ENCODE measurements around the gene NDUFA13. TPM values are rescaled to one million over a fixed set of nuclear protein-coding genes. Genes with fewer than 3 reads are reported as not detected.

The NDUFA13 gene
- total RNA-seq, 1 donor from 2014 or later: 12.7 TPM

GRCh38 chr19:19482809-19483596 is 33.0 kb upstream of the NDUFA13 start:
- Histone ChIP-seq H3K36me3 (peaks cover 0 to 2% of the 10 kb centered on the region in 2 donors), H3K4me3 (no peak overlapping the region), H3K9me3 (no peaks in the 10 kb centered on the region), H3K27ac (no peak overlapping the region), H3K27me3 (no peaks in the 10 kb centered on the region), H3K4me1 (peaks cover 1 to 5% of the 10 kb centered on the region in 2 donors)
- no peak for DNase-seq (ENCODE audit: low spot score in 2 of 2)
- TF ChIP-seq, protein P1, sequence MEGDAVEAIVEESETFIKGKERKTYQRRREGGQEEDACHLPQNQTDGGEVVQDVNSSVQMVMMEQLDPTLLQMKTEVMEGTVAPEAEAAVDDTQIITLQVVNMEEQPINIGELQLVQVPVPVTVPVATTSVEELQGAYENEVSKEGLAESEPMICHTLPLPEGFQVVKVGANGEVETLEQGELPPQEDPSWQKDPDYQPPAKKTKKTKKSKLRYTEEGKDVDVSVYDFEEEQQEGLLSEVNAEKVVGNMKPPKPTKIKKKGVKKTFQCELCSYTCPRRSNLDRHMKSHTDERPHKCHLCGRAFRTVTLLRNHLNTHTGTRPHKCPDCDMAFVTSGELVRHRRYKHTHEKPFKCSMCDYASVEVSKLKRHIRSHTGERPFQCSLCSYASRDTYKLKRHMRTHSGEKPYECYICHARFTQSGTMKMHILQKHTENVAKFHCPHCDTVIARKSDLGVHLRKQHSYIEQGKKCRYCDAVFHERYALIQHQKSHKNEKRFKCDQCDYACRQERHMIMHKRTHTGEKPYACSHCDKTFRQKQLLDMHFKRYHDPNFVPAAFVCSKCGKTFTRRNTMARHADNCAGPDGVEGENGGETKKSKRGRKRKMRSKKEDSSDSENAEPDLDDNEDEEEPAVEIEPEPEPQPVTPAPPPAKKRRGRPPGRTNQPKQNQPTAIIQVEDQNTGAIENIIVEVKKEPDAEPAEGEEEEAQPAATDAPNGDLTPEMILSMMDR (IDR thresholded peaks at IDR 0.05): no peak
- intact Hi-C loops (cut with DNase I): loop anchor here (10.0 kb wide), 1 partner anchor 288 kb away; the partner anchor contains the start of genes BORCS8 and RFXANK

- DNase-seq (ENCODE audit: low spot score in 2 of 2): no peak
- no peak overlapping the region for H3K4me3 ChIP-seq
- H3K36me3 ChIP-seq: no peaks in the 10 kb centered on the region
- peaks cover 15 to 25% of the 10 kb centered on the region in 2 donors for H3K4me1 ChIP-seq
- no peaks in the 10 kb centered on the region for H3K9me3 ChIP-seq
- TF ChIP-seq, protein P1 (IDR thresholded peaks at IDR 0.05): no peak
- H3K27me3 ChIP-seq: no peaks in the 10 kb centered on the region
- peak overlapping the region in 1 of 2 donors; percentile 4 for H3K27ac ChIP-seq
- intact Hi-C loops (cut with DNase I): loop anchor here (10.0 kb wide), 1 partner anchor 291 kb away; the partner anchor contains the start of genes BORCS8 and RFXANK
Measured at GRCh38 chr19:19485161-19485997, 30.6 kb upstream of the NDUFA13 start.

GRCh38 chr19:19485998-19486290 is 30.1 kb upstream of the NDUFA13 start:
- Histone ChIP-seq H3K4me3 (no peak overlapping the region), H3K9me3 (no peaks in the 10 kb centered on the region), H3K27ac (no peak overlapping the region), H3K27me3 (no peaks in the 10 kb centered on the region), H3K4me1 (peaks cover 15 to 28% of the 10 kb centered on the region in 2 donors), H3K36me3 (no peaks in the 10 kb centered on the region)
- intact Hi-C loops (cut with DNase I): loop anchor here (10.0 kb wide), 1 partner anchor 291 kb away; the partner anchor contains the start of genes BORCS8 and RFXANK
- no peak for DNase-seq (ENCODE audit: low spot score in 2 of 2)
- TF ChIP-seq, protein P1 (IDR thresholded peaks at IDR 0.05): no peak

GRCh38 chr19:19486343-19487076 is 29.5 kb upstream of the NDUFA13 start:
- Histone ChIP-seq H3K27me3 (no peaks in the 10 kb centered on the region), H3K9me3 (no peaks in the 10 kb centered on the region), H3K4me3 (no peak overlapping the region), H3K36me3 (no peaks in the 10 kb centered on the region), H3K27ac (peak overlapping the region; percentile 86 to 96), H3K4me1 (peaks cover 15 to 28% of the 10 kb centered on the region in 2 donors)
- TF ChIP-seq, protein P1 (IDR thresholded peaks at IDR 0.05): no peak
- intact Hi-C loops (cut with DNase I): loop anchor here (10.0 kb wide), 1 partner anchor 292 kb away; the partner anchor contains the start of genes BORCS8 and RFXANK
- DNase-seq (ENCODE audit: low spot score in 2 of 2): no peak
